GM18519 (cell line): ENCODE results near the gene DNAJC8.
A peak's percentile ranks its signal among the peaks of the same experiment; 100 is the strongest.

Source experiments
- ATAC-seq: cut with Tn5 transposase; IDR thresholded peaks from one replicate; pipeline ENCODE4 v1.9.1; 2021; ENCODE audit warnings: mild to moderate bottlenecking, moderate library complexity; ENCODE audit not compliant: unreplicated experiment, low FRiP score

DNAJC8 gene

GRCh38 chr1:28175955-28176485 lies 56.8 kb downstream of the DNAJC8 start:
- no peak for ATAC-seq

GRCh38 chr1:28173980-28174297 lies 58.9 kb downstream of the DNAJC8 start:
- no peak for ATAC-seq

GRCh38 chr1:28173151-28173979 lies 59.5 kb downstream of the DNAJC8 start:
- no peak for ATAC-seq

GRCh38 chr1:28172713-28173150 lies 60.1 kb downstream of the DNAJC8 start:
- peak; percentile 42 for ATAC-seq

GRCh38 chr1:28171246-28171645 lies 61.6 kb downstream of the DNAJC8 start:
- no peak for ATAC-seq

GRCh38 chr1:28170001-28170596 lies 62.7 kb downstream of the DNAJC8 start:
- ATAC-seq: no peak

- ATAC-seq: no peak
Measured at GRCh38 chr1:28163496-28164161, 69.2 kb downstream of the DNAJC8 start.

GRCh38 chr1:28162151-28162550 lies 70.7 kb downstream of the DNAJC8 start:
- no peak for ATAC-seq

- no peak for ATAC-seq
Measured at GRCh38 chr1:28161751-28162150, 71.1 kb downstream of the DNAJC8 start.

- ATAC-seq: no peak
Measured at GRCh38 chr1:28160782-28161266, 72.0 kb downstream of the DNAJC8 start.

- ATAC-seq: no peak
Measured at GRCh38 chr1:28159680-28160079, 73.1 kb downstream of the DNAJC8 start.

GRCh38 chr1:28159243-28159642 lies 73.6 kb downstream of the DNAJC8 start:
- no peak for ATAC-seq

- ATAC-seq: no peak
Measured at GRCh38 chr1:28157894-28158293, 74.9 kb downstream of the DNAJC8 start.

- ATAC-seq: no peak
Measured at GRCh38 chr1:28156821-28157220, 76.0 kb downstream of the DNAJC8 start.

- no peak for ATAC-seq
Measured at GRCh38 chr1:28155628-28156027, 77.2 kb downstream of the DNAJC8 start.

GRCh38 chr1:28154078-28154594 lies 78.7 kb downstream of the DNAJC8 start:
- ATAC-seq: no peak
